Stimulated activated CD4-positive, alpha-beta T cell treated with anti-CD3 and anti-CD28 coated beads, Interleukin-4, amount 100 ng/mL, for 24 hours (primary cell): ENCODE measurements around the gene AMN1.

Source experiments
- DNase-seq: peaks from one replicate; pipeline ENCODE4 v3.0.0-alpha.2; 2020

Gene AMN1

DNA sequence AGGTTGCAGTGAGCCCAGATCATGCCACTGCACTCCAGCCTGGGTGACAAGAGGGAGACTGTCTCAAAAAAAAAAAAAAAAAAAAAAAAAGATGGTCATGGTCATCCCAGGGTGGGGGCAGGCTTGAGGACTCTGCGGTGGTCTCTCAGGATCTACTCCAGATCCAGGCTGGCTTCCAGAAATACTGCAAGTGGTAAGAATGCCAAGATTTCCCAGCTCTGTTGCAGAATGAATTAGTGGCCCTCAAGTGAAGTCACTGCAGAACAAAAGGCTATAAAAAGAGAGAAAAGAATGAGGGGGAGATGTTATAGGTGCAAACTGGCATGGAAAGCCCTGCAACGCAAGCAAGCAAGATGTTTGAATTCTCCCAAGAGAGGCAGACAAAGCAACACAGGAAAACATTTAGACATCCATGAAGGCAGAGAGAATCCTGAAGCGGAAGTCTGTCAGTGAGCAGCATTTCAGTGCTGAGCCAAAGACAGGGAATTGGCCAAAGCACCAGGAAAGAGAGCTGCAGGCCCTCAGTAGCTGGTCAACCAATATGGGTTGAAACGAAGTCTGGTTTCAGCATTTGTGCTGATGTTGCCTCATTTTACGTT lies 101.3 kb downstream of the AMN1 start:
- no peak for DNase-seq

DNA sequence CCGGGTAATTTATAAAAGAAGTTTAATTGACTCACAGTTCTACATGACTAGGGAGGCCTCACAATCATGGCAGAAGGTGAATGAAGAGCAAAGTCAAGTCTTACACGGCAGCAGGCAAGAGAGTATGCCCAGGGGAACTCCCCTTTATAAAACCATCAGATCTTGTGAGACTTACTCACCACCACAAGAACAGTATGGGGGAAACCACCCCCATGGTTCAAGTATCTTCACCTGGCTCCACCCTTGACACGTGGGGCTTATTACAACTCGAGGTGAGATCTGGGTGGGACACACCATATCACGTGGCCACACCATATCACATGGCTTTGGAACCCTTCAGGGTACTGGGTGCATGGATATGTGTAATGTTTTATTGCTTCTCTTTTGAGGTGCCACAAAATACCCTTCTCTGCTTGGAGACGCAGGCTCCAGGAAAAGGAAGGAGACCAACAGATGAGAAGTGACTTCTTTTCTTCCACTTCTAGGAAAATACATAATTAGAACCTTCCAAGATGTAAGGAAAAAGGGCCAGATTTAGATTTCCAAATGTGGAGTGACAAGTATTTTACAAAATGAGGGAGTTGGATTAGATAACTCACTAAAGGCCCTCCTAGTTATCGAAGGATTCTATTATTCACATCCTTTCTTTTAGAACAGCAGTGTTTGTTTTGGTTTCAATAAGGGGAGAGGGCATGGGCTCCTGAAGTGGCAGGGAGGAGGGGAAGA lies 102.4 kb downstream of the AMN1 start:
- no peak for DNase-seq

DNA sequence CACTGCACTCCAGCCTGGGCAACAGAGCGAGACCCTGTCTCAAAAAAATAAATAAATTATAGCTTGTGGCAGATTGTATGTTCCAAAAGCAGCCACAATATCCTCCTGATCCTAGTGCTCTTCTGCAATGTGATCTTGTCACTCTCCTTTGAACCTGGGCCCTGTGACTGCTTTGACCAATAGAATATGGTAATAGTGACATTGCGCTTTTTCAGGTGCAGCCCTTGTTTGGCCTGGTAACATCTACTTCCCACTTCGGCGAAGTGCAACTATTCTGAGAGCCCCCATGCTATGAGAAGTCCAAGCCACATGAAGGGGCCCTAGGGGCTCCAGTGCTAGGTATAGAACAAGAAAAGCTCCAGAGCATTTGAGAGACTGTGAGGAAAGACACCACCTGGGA lies 106.8 kb downstream of the AMN1 start:
- no peak for DNase-seq
